Epithelial cell of proximal tubule (primary cell): ENCODE data around the gene PCSK5. TPM values are rescaled to one million over a fixed set of nuclear protein-coding genes. Genes with fewer than 3 reads are reported as not detected.

Experiments
- DNase-seq: peaks from one replicate; pipeline ENCODE4 v3.0.0-alpha.2; 2011; ENCODE audit warnings: low read depth
- H3K4me3 ChIP-seq: 2 replicates; pipeline ENCODE4 v1.5.1; 2011; ENCODE audit warnings: low read depth, mild to moderate bottlenecking, low read length
- total RNA-seq: library from RNA; depleted of rRNA; stranded (reverse); fragments of >200 nt; gene quantifications from 2 replicates; pipeline ENCODE4 v1.2.3, GENCODE V29; 2015
- TF ChIP-seq, protein P1 (sequence below): conservative IDR thresholded peaks from 2 replicates; pipeline ENCODE4 v1.5.1; 2012; ENCODE audit warnings: low read depth, mild to moderate bottlenecking, low read length

The PCSK5 gene
- total RNA-seq, 1 donor from 2014 or later: 23.2 TPM

DNA sequence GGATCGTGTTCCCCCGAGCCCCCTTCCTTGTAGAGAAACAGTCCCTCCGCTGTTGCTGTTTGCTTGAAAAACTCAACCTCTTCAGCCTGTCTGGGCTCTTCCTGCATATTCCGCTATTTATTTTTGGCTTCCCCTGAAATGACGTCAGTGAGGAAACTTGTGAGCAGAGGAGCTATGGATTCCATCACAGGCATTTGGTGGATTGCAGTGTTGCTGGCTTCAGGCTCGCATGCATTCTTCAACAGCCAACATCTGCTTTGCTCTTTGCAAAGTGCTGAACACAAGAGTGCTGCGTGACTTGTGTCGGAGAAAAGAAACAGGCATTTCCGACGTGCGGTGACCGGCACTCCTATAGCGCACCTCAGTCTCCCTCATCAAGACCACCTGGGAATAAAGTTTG, 271.1 kb downstream of the PCSK5 start:
- TF ChIP-seq, protein P1, sequence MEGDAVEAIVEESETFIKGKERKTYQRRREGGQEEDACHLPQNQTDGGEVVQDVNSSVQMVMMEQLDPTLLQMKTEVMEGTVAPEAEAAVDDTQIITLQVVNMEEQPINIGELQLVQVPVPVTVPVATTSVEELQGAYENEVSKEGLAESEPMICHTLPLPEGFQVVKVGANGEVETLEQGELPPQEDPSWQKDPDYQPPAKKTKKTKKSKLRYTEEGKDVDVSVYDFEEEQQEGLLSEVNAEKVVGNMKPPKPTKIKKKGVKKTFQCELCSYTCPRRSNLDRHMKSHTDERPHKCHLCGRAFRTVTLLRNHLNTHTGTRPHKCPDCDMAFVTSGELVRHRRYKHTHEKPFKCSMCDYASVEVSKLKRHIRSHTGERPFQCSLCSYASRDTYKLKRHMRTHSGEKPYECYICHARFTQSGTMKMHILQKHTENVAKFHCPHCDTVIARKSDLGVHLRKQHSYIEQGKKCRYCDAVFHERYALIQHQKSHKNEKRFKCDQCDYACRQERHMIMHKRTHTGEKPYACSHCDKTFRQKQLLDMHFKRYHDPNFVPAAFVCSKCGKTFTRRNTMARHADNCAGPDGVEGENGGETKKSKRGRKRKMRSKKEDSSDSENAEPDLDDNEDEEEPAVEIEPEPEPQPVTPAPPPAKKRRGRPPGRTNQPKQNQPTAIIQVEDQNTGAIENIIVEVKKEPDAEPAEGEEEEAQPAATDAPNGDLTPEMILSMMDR: no peak
- DNase-seq: no peak
- H3K4me3 ChIP-seq: no peak overlapping the region

DNA sequence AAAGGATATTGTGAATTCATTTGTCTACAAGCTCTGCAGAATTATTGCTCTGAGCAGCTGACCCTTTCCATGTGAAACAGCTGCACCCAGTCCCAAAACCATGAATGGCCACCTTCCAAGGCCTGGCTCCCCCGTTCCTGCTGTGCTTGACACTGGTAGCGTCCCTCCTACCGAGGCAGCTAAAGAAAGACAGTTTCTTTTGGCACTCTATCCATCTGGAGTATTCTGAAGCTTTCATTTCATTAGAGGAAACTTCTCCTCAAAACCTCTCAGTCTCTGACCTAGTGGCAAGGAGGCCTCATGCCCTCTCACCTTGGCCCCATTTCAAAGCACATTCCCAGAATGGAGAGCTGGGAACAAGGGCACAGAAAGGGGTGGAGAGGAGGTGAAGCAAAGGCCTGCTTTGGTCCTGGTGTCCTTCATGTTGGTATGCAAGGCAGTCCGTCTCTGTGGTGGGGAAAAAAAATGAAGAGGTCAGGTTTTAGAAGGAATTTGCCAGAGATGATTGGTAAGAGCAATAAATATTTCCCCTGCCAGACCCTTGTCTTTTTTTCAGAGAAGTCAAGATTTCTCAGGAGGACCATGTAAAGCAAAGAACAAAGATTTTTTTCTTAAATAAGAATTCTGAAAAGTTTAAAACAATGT, 271.7 kb downstream of the PCSK5 start:
- no peak for DNase-seq
- TF ChIP-seq, protein P1: no peak

DNA sequence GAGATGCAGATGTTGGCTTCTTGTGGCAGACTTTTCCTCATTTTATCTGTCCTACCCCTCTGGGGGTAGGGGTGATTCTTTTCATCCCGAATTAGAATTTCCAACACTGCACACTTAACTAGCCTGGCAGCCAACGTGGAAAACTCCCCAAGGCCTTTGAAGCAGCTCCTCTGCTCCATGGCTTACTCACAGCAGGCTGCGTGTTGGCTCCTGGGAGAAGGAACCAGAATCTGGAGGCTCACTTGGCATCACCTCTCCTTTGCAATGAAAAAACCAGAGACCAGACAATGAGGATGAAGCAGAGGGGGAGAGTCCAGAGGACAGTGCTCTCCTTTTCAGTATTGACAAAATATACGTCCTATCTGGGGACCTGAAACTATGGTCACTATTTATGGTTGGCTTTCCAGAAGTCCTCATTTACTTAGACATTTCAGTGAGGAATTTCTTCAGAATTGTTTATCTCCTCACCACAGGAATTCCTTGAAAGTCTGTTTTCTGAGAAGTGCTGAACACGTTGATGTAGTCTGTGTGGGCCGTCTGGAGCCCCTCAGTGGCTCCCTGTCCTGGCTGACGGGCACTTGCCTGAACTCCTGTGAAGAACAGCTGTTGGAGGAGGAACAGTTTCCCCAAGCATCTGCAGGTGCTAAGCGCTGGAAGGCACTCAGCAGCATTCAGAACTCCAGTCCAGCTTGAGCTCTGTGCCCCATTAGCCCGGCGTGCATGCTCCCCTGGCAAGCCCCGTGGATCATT, 272.5 kb downstream of the PCSK5 start:
- TF ChIP-seq, protein P1: no peak
- no peak overlapping the region for H3K4me3 ChIP-seq
- no peak for DNase-seq

More for the DNA sequence above, 271.7 kb downstream of the PCSK5 start:
- no peak overlapping the region for H3K4me3 ChIP-seq

DNA sequence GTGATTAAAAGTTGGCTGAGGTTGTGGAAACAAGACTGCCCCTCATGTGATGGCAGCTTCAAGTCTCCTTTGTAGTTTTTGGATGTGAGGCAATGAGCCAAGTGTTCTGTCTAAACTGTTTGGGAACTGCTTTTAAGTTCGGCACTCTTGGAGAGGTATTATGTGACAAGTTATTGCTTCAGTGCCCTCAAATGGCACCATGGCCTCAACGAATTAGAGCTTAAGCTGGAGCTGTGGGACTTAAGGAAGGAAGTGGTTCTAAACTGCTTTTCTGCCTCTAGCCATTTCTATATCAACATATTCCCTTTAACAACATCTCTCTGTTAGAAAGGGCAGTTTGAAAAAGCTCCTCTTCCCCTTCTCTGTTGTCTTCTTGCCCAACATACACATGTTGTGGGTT, 276.1 kb downstream of the PCSK5 start:
- DNase-seq: no peak
- TF ChIP-seq, protein P1: no peak
- H3K4me3 ChIP-seq: no peak overlapping the region

DNA sequence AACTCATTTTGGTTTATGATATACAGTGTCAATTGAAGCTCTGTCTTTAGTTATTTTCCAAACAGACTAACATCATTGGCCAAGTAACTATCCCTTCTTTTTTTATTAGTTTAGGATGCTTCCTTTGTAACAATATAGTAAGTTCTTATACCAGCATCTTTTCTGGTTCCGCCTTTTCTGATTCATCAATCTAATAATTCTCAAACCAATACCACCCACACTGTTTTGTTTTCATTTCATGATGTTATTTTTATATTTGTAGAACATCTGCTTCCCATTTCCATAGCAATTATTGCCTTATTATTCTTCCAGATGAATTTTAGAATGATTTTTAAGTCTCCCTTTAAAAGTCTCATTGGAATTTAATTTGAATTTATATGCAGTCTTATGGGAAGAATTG, 285.7 kb downstream of the PCSK5 start:
- DNase-seq: no peak
- H3K4me3 ChIP-seq: no peak overlapping the region
- TF ChIP-seq, protein P1: no peak

DNA sequence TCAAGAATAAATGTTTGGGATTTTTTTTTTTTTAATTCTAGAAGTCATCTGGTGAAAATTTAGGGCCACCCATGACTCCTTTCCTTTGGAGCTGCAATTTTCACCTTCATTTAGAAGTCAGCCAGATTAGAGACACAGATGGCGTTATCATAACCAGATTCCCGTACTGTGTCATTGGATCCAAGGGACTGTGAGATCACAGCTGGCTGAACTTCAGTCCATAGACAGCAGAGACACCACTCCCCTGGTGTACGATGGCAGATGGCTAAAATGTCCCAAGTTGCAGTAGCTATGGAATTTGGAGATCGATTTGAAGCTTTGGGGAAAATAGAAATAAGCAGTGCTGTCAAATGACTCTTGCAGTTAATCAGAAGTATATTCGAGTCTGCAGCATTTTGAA, 287.5 kb downstream of the PCSK5 start:
- H3K4me3 ChIP-seq: no peak overlapping the region
- no peak for DNase-seq
- TF ChIP-seq, protein P1: no peak
